GM18873 (cell line): ENCODE data around the gene LAMTOR5.
"Not testable (repeated sequence)": the region's sequence is repeated elsewhere in the genome, so short reads cannot be mapped to it uniquely, and the experiment has no call there.

Experiments used
- ATAC-seq: cut with Tn5 transposase; IDR thresholded peaks from one replicate; pipeline ENCODE4 v1.9.1; 2021; ENCODE audit warnings: mild to moderate bottlenecking, moderate library complexity, moderate number of reproducible peaks; ENCODE audit not compliant: unreplicated experiment, low FRiP score

Gene LAMTOR5

DNA sequence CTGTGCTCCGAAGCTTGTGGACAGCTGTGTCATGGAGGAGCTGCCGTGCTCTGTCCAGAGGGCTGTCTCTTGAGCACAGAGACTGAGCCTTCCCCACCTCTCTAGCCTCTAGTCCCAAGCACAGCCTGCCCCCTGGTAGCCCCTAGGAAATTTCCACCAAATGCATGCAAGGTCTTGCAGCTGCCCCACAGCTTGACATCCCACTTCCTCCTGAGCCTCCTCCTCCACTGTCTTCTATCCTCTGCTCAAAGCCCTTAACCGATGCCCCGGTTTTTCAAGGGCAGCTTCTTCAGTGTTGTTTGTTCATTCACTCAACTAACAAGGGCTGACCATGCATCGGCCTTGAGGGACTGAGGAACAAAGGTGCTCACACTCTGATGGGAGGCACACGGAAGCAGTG, 22.9 kb upstream of the LAMTOR5 start:
- no peak for ATAC-seq

DNA sequence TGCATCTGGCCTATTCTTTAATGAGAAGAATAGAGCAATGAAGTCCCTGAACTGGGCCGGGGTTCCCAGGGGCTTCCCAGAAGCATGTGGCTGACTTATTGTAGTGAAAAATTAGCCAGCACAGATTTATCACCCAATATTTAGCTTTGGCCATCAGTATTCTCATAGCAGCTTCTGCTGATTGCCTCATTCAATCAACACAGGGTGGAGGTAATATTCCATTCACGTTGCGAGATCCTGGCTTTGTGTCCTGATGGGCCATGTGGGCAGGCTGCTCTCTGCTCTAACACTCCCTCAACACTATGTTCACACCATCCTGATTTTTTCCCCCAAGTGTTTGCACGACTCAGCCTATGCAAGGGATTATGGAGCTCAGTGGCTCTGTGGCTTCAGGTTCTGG, 21.5 kb upstream of the LAMTOR5 start:
- no peak for ATAC-seq

DNA sequence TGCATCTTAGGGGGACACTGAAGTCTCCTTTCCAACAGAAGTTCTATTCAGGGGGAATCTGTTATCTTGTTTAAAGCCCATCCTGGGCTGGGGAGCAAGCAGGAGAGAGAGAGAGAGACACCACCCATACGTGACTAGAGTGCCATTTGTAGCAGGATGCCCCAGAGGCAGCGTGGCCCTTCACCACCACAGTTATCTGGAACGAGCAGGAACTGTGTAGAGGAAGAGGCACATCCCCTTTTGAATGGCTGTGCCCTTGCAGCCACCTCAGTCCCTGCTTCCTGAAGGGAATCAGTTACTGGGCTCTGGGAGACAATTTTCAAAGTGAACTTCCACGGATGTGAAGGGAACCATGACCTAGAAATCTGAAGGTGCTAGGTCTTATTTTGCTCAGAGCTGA, 19.4 kb upstream of the LAMTOR5 start:
- ATAC-seq, result no peak

DNA sequence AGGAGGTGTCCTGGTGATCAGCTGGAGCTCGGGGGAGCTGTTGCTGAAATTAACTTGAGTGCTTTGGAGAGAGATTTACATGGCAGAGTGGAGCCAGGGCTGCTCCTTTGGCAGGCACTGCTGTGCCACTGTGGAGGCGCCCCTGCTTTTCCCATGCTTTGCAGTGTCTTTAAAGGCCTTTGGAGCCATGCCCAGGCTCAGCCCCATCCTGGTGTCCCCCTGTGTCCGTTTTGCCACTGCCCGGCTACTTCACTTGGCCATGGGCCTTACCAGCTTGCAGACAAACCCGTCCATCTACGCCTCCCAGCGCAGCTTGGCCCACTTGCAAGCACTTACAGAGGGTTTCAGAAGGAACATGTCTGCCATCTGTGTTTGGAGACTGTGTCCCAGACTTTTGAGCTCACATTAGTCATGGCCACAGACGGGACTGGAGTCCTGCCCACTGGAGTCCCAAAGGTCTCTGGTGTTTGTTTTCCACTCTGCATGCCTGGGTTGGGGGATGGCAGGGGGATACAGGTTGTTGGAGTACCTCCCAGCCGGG, 18.2 kb upstream of the LAMTOR5 start:
- ATAC-seq, result no peak

DNA sequence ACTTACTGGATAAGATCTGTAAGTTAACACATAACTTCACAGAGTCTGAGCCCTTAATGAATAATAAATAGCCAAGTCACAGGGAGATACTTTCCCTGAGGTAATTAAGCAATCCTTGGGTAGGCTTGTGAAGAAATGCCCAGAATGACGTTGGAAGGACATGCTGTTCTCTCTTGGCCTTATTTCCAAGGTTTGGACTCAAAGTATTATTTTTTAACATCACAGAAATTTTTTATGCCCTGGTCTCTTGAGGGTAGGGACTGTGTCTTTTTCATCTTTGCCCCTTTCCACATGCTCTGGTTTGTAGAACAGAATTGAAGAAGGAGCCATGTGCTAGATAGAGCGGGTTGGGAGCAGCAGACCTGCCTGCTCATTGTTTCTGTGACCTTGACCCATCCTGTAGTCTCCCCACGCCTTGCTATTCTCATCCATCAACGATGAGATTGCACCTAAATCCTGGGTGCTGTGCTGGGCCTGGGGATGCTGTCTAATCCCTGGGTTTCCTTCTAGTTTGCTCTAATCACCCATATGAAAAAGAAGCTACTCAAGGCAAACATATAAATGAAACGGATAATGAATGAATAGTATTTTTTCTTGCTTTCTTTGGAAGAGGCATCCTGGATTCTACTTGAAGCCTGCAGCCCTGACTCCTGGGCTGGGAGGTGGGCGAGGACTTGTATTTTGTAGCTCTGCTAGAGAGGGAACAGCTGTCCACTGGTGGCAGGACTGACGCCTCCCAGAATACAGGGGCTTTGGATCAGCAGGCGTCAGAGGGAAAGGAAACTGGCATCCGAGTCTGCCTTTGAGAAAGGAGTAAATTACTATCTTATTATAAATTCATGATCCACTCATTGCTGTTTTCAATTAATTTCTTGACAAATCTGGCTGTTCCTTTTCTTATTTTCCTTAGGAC, 17.5 kb upstream of the LAMTOR5 start:
- ATAC-seq, result no peak

- ATAC-seq, result no peak
These were observed 13.6 kb upstream of the LAMTOR5 start for GRCh38 chr1:110420874-110421793.

DNA sequence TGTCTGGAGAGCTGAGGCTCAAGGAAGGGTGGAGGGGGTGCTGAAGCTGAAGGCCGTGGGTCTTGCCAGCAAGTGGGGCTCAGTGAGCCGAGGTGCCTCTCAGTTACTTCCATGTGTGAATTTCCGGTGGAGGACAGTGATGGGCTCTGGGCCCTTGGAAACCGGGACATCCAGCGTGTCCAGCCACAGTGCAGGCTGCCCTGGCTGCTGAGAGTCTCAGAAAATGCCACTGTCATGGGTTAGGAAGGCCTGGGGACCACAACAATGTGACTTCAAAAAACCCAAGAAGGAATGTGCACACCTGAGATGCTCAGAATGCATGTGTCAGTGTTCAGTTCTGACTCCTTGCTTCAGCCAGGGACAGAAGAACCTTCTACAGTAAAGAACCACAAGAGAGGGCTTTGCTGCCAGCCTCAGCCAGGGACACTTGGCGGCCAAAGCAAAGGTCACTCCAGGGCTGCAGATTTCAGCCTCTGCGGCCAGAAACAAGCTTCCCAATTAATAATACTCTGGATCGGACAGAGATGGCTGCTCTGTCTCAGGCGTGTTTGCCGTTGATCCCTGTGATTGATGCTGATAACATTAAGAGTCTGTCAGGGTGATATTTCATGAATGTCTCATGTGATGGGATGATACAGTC, 12.6 kb upstream of the LAMTOR5 start:
- ATAC-seq, result no peak

DNA sequence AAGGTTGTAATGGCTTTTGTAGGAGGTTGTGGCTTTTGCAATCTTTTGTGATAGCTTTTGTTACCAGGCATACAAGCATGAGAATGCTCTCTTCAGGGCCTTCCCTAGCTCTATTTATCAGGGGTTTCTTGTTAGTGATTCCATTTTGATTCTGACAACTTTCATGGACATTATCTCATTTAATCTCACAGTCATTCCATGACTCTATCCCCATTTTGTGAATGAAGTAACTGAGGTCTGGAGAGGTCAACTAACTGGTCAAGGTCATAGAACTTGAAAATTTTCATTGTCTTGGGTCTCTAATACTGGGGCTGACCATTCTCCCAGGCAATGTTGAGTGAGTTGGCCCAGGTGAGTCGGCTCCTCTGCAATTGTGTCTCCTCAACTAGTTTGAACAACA, 11.2 kb upstream of the LAMTOR5 start:
- no peak for ATAC-seq

- ATAC-seq, result not testable (repeated sequence)
These were observed 5.6 kb upstream of the LAMTOR5 start for GRCh38 chr1:110413045-110413444.

DNA sequence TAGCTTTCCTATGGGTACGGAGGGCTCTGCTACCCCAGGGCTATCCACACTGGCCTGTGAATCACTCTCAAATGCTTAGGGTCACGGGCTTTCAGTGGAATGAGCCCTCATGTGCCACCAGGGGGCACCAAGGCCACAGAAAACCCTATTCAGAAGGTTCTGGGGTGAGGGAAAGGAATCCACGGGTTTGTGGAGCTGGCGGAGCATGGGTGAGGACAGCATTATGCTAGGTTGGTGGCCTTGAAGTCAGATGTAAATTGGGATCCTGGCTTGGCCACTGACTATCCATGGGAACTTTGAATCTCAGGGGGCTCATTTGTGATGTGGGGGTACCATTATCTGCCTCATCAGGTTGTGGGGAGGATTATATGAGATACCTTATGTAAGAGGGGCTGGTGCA, 5.1 kb upstream of the LAMTOR5 start:
- ATAC-seq, result no peak

GRCh38 chr1:110411173-110411735, 3.8 kb upstream of the LAMTOR5 start:
- ATAC-seq, result no peak

DNA sequence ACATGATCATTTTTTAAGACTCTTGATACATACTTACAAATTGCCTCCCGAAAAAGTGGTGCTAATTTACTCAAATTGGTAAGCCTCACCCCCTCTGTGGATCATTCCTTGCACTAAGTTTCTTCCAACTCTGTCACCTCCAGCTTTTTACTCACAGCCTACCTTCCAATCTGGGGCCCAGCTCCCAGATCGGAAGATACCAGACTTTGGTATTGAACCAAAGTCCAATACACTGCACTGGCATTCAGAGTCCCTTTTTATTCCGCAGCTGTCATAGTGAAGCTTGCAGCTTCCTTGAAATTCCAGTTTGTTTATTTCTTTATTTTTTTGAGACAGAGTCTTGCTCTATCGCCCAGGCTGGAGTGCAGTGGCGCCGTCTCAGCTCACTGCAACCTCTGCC, 1.8 kb upstream of the LAMTOR5 start:
- ATAC-seq, result no peak

GRCh38 chr1:110408488-110408887, 994 bp upstream of the LAMTOR5 start:
- no peak for ATAC-seq

DNA sequence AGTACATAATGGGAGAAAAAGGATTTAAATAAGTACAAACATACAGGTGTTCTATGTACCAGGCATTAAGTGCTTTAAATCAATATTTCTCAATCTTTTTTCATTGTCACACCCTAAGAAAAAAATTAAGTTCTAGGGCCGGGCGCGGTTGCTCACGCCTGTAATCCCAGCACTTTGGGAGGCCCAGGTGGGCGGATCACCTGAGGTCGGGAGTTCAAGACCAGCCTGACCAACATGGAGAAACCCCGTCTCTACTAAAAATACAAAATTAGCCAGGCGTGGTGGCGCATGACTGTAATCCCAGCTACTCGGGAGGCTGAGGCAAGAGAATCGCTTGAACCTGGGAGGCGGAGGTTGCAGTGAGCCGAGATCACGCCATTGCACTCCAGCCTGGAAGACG, 1.1 kb downstream of the LAMTOR5 start:
- ATAC-seq, result not testable (repeated sequence)

DNA sequence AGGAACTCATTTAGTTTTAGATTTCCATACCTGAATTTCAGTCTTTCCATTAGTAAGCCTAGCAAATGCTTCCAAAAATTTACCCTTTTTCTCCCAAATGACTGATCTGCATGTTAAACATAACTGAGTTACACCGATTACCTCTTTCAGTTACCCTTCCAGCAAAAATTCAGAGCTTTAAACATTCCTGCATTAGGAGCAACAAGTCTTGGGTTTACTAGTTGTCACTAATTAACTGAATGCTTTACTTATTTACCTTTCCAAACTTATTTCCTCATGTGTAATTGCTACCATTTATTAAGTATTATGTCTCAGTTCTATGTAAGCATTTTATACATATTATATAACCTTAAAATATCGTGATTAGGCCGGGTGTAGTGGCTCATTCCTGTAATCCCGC, 3.1 kb downstream of the LAMTOR5 start:
- no peak for ATAC-seq

GRCh38 chr1:110403805-110404204, 3.7 kb downstream of the LAMTOR5 start:
- no peak for ATAC-seq

DNA sequence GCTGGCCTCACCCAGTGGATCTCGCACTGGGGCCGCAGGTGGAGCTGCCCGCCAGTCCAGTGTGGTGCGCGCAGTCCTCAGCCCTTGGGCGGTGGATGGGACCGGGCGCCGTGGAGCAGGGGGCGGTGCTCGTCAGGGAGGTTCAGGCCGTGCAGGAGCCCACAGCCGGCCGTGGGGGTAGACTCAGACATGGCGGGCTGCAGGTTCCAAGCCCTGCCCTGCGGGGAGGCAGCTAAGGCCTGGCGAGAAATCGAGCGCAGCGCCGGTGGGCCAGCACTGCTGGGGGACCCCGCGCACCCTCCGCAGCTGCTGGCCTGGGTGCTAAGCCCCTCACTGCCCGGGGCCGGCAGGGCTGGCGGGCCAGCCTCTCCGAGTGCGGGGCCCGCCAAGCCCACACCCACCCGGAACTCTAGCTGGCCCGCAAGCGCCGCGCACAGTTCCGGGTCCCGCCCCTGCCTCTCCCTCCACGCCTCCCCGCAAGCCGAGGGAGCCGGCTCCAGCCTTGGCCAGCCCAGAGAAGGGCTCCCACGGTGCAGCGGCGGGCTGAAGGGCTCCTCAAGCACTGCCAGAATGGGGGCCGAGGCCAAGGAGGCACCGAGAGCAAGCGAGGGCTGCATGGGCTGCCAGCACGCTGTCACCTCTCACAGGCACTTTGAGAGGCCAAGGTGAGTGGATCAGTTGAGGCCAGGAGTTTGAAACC, 11.1 kb downstream of the LAMTOR5 start:
- not testable (repeated sequence) for ATAC-seq

DNA sequence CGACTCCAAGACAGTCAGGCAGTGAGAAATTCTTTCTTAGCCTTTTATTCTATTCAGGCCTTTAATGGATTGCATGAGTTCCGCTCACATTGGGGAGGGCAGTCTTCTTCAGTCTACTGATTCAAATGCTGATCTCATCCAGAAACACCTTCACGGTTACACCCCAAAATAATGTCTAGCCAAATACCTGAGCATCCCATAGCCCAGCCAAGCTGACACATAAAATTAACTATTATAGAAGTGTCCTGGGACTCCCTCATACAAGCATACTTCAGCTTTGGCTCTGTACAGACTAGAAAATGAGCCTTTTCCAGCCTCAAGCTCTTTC, 13.0 kb downstream of the LAMTOR5 start:
- no peak for ATAC-seq

- no peak for ATAC-seq
These were observed 13.6 kb downstream of the LAMTOR5 start for GRCh38 chr1:110393691-110394492.
